ENCODE data around the gene ANOS1.
"Not testable (repeated sequence)": the region's sequence is repeated elsewhere in the genome, so short reads cannot be mapped to it uniquely, and the experiment has no call there.

The ANOS1 gene

GRCh38 chrX:8632924-8633323 lies 99.0 kb downstream of the ANOS1 start:
- DNase-seq (ENCODE audit: low read depth in 2 of 2, low spot score in 1 of 2), result no peak

GRCh38 chrX:8629871-8630270 lies 102.1 kb downstream of the ANOS1 start:
- DNase-seq (ENCODE audit: low read depth in 2 of 2, low spot score in 1 of 2), result no peak

GRCh38 chrX:8627796-8628195 lies 104.1 kb downstream of the ANOS1 start:
- no peak for DNase-seq (ENCODE audit: low read depth in 2 of 2, low spot score in 1 of 2)

GRCh38 chrX:8607326-8607725 lies 124.6 kb downstream of the ANOS1 start:
- DNase-seq (ENCODE audit: low read depth in 2 of 2, low spot score in 1 of 2), result no peak

GRCh38 chrX:8604131-8604530 lies 127.8 kb downstream of the ANOS1 start:
- DNase-seq (ENCODE audit: low read depth in 2 of 2, low spot score in 1 of 2), result no peak

- no peak for DNase-seq (ENCODE audit: low read depth in 2 of 2, low spot score in 1 of 2)
Observed at GRCh38 chrX:8591501-8591900, 140.4 kb downstream of the ANOS1 start.

GRCh38 chrX:8586953-8587352 lies 145.0 kb downstream of the ANOS1 start:
- DNase-seq (ENCODE audit: low read depth in 2 of 2, low spot score in 1 of 2), result no peak

GRCh38 chrX:8579602-8580001 lies 152.3 kb downstream of the ANOS1 start:
- DNase-seq (ENCODE audit: low read depth in 2 of 2, low spot score in 1 of 2), result no peak

- no peak for DNase-seq (ENCODE audit: low read depth in 2 of 2, low spot score in 1 of 2)
Observed at GRCh38 chrX:8576821-8577220, 155.1 kb downstream of the ANOS1 start.

- no peak for DNase-seq (ENCODE audit: low read depth in 2 of 2, low spot score in 1 of 2)
Observed at GRCh38 chrX:8565729-8566128, 166.2 kb downstream of the ANOS1 start.

- no peak for DNase-seq (ENCODE audit: low read depth in 2 of 2, low spot score in 1 of 2)
Observed at GRCh38 chrX:8548446-8548845, 183.5 kb downstream of the ANOS1 start.

- DNase-seq (ENCODE audit: low read depth in 2 of 2, low spot score in 1 of 2), result no peak
Observed at GRCh38 chrX:8546715-8547114, 185.2 kb downstream of the ANOS1 start.

- no peak for DNase-seq (ENCODE audit: low read depth in 2 of 2, low spot score in 1 of 2)
Observed at GRCh38 chrX:8520791-8521190, 211.1 kb downstream of the ANOS1 start.

- DNase-seq (ENCODE audit: low read depth in 2 of 2, low spot score in 1 of 2), result no peak
Observed at GRCh38 chrX:8520178-8520577, 211.8 kb downstream of the ANOS1 start.

- DNase-seq (ENCODE audit: low read depth in 2 of 2, low spot score in 1 of 2), result no peak
Observed at GRCh38 chrX:8504451-8504850, 227.5 kb downstream of the ANOS1 start.

- not testable (repeated sequence) for DNase-seq (ENCODE audit: low read depth in 2 of 2, low spot score in 1 of 2)
Observed at GRCh38 chrX:8502101-8502500, 229.8 kb downstream of the ANOS1 start.

GRCh38 chrX:8500203-8500602 lies 231.7 kb downstream of the ANOS1 start:
- no peak for DNase-seq (ENCODE audit: low read depth in 2 of 2, low spot score in 1 of 2)

GRCh38 chrX:8495036-8495435 lies 236.9 kb downstream of the ANOS1 start:
- not testable (repeated sequence) for DNase-seq (ENCODE audit: low read depth in 2 of 2, low spot score in 1 of 2)

- no peak for DNase-seq (ENCODE audit: low read depth in 2 of 2, low spot score in 1 of 2)
Observed at GRCh38 chrX:8484360-8484949, 247.5 kb downstream of the ANOS1 start.
